K562 (cell line): ENCODE measurements around the gene TTC16. TPM values are rescaled to one million over a fixed set of nuclear protein-coding genes. Genes with fewer than 3 reads are reported as not detected.

Experiments used
- ATAC-seq: fragments of 200-7000 bp; cut with Tn5 transposase; 3 replicates; pipeline ENCODE4 v1.9.1; 2020; ENCODE audit warnings: moderate library complexity
- BruUV-seq: library from RNA; stranded (reverse); fragments of 400-500 nt; replicated peaks from 2 replicates; lab custom pipeline; 2021; lab: Mats Ljungman, UMichigan
- CTCF ChIA-PET: fragments of 300-600 bp; formaldehyde crosslinking; extraction: SDS; loops from one replicate; lab custom pipeline; 2021; ENCODE audit warnings: low intra/inter-chr PET ratio; lab: Yijun Ruan, JAX
- POLR2A ChIA-PET: fragments of 300-600, 350-650 bp; sonication (Branson Sonifier 250); formaldehyde crosslinking; extraction: SDS; loops from one replicate; lab custom pipeline; 2021; ENCODE audit warnings: antibody characterized with exemption, inconsistent platforms; lab: Yijun Ruan, JAX
- DNase-seq, 4 experiments: peaks; one replicate each; pipeline versions ENCODE4 v3.0.0 to v3.0.0-alpha.2; 2011 to 2018; ENCODE audit warnings: low spot score in 3 of 4, mixed read lengths in 3 of 4; ENCODE audit errors: extremely low read depth in 1 of 4
- FAIRE-seq: peaks from 2 replicates; lab custom pipeline; 2011; peaks lifted over from hg19 to GRCh38; lab: Jason Lieb, UNC
- H2AFZ ChIP-seq: 2 replicates; pipeline ENCODE4 v1.6.0; 2011; ENCODE audit warnings: low read depth, low read length, control low read depth, inconsistent platforms
- H3K27ac ChIP-seq: fragments of 200-600 bp; 3 replicates; pipeline ENCODE4 v1.8.0; 2011; ENCODE audit warnings: low read depth, mild to moderate bottlenecking, control low read depth, inconsistent platforms, low read length, moderate library complexity, mixed read lengths; ENCODE audit errors: extremely low read depth
- H3K27me3 ChIP-seq, 2 experiments: fragments of 300-600 bp in 1 of 2; 2 replicates in 1 of 2; 3 replicates in 1 of 2; pipeline versions ENCODE4 v1.6.0 to v1.8.0; 2011; ENCODE audit warnings: inconsistent platforms in 2 of 2, low read length in 2 of 2, mild to moderate bottlenecking in 1 of 2, mixed read lengths in 1 of 2, moderate library complexity in 1 of 2; ENCODE audit not compliant: control insufficient read depth in 2 of 2, insufficient read depth in 2 of 2
- H3K36me3 ChIP-seq: fragments of 300-600 bp; 3 replicates; pipeline ENCODE4 v1.8.0; 2011; ENCODE audit warnings: mild to moderate bottlenecking, low read length, inconsistent platforms; ENCODE audit not compliant: control insufficient read depth, insufficient read depth
- H3K4me1 ChIP-seq, 2 experiments: fragments of 200-600 bp in 1 of 2; replicated peaks in 1 of 2; 2 replicates in 1 of 2; 3 replicates in 1 of 2; pipeline versions ENCODE4 v1.5.1 to v1.8.0; 2011; ENCODE audit warnings: inconsistent platforms in 2 of 2, low read length in 2 of 2, mild to moderate bottlenecking in 1 of 2, mixed read lengths in 1 of 2, moderate library complexity in 1 of 2; ENCODE audit not compliant: control insufficient read depth in 2 of 2, insufficient read depth in 2 of 2
- H3K4me2 ChIP-seq: 2 replicates; pipeline ENCODE4 v1.6.1; 2011; ENCODE audit warnings: low read length, control low read depth, inconsistent platforms, mixed read lengths; ENCODE audit not compliant: insufficient read depth
- H3K4me3 ChIP-seq: fragments of 200-600 bp; sonication (generic), shearing (Covaris generic); 2 replicates; pipeline ENCODE4 v1.5.1; 2016; ENCODE audit warnings: control low read depth, inconsistent platforms
- H3K79me2 ChIP-seq: fragments of 200-600 bp; 3 replicates; pipeline ENCODE4 v1.8.0; 2011; ENCODE audit warnings: low read length, inconsistent platforms; ENCODE audit not compliant: control insufficient read depth, insufficient read depth
- H3K9ac ChIP-seq, 2 experiments: 2 replicates each; pipeline versions ENCODE4 v1.6.0 to v1.6.1; 2011; ENCODE audit warnings: low read depth in 2 of 2, low read length in 2 of 2, control low read depth in 1 of 2, inconsistent platforms in 1 of 2, mild to moderate bottlenecking in 1 of 2, mixed read lengths in 1 of 2; ENCODE audit not compliant: insufficient read depth in 1 of 2
- H3K9me1 ChIP-seq: one replicate; pipeline ENCODE4 v1.6.0; 2011; ENCODE audit warnings: inconsistent platforms, mild to moderate bottlenecking, low read length, moderate library complexity; ENCODE audit not compliant: control insufficient read depth, insufficient read depth
- H3K9me3 ChIP-seq: replicated peaks from 2 replicates; pipeline ENCODE4 v1.5.1; 2011; ENCODE audit warnings: low read depth, low read length, inconsistent platforms; ENCODE audit not compliant: control insufficient read depth, insufficient read depth
- H4K20me1 ChIP-seq: replicated peaks from 2 replicates; pipeline ENCODE4 v1.6.1; 2011; ENCODE audit warnings: low read length, inconsistent platforms, mixed read lengths; ENCODE audit not compliant: control insufficient read depth, insufficient read depth
- SPI1 ChIP-seq: IDR thresholded peaks from 2 replicates; pipeline ENCODE4 v1.6.1; 2011; ENCODE audit warnings: low read depth, low read length, control low read depth, borderline replicate concordance
- SREBF2 ChIP-seq: sonication (generic); formaldehyde crosslinking; IDR thresholded peaks from 2 replicates; pipeline ENCODE4 v1.4.0; 2020; ENCODE audit warnings: mild to moderate bottlenecking, missing genetic modification reagents
- TCF7L2 ChIP-seq: fragments of 150-350 bp; IDR thresholded peaks from 2 replicates; pipeline ENCODE4 v1.6.1; 2016; ENCODE audit warnings: low read depth, mild to moderate bottlenecking, low read length, moderate library complexity
- WGBS: fragments of 100-300 bp; shearing (Covaris generic); methylation state at CpG from one replicate; pipeline ENCODE4 v1.1.6; 2016; ENCODE audit warnings: low coverage, mixed read lengths; ENCODE audit not compliant: insufficient coverage; ENCODE audit errors: missing lambda C conversion rate; 5-methylcytosine and 5-hydroxymethylcytosine counted together
- in situ Hi-C: fragments of 300-500 bp; cut with MboI; formaldehyde crosslinking; loops from 4 replicates; pipeline ENCODE4 v1.15.0; 2018; ENCODE audit warnings: inconsistent platforms, mixed read lengths
- intact Hi-C: fragments of 100-400 bp; cut with micrococcal nuclease; formaldehyde crosslinking; loops from 2 replicates; pipeline ENCODE4 v1.14.2; 2022
- polyA plus RNA-seq, 8 experiments: library from polyadenylated mRNA; depleted of rRNA in 4 of 8; stranded (reverse) in 5 of 8; unstranded in 3 of 8; fragments of >200 nt; fragmentation: Nextera tagmentation in 2 of 8; fragmentation: Illumina TruSeq in 1 of 8; extraction: Ambion mirVana in 2 of 8; extraction: Trizol in 1 of 8; gene quantifications; 2 replicates each; pipeline versions ENCODE4 v1.2.1 to v1.2.3, GENCODE V29; 2011 to 2014; ENCODE audit warnings: inconsistent platforms in 1 of 8, missing spikeins in 1 of 8
- total RNA-seq, 7 experiments: library from RNA; depleted of rRNA in 6 of 7; stranded (reverse); fragments of >200 nt in 6 of 7; fragmentation: Illumina TruSeq in 2 of 7; extraction: Trizol in 2 of 7; gene quantifications; 2 replicates each; pipeline versions ENCODE4 v1.2.1 to v1.2.3, GENCODE V29; 2011 to 2021; ENCODE audit warnings: low replicate concordance in 1 of 7
- TF ChIP-seq, protein P1 (sequence below), 2 experiments: fragments of 450-650 bp in 1 of 2; sonication (generic) in 1 of 2; formaldehyde crosslinking in 1 of 2; IDR thresholded peaks; 2 replicates each; pipeline versions ENCODE4 v1.7.1 to v1.9.0; 2016 to 2022; ENCODE audit warnings: inconsistent platforms in 1 of 2, mild to moderate bottlenecking in 1 of 2, missing genetic modification reagents in 1 of 2

Gene TTC16
- total and polyA plus RNA-seq, 9 of the 15 experiments (the other 6 are each of a cell fraction or from before 2014, with no cell fraction given): 0.11 TPM; not detected in 8

DNA sequence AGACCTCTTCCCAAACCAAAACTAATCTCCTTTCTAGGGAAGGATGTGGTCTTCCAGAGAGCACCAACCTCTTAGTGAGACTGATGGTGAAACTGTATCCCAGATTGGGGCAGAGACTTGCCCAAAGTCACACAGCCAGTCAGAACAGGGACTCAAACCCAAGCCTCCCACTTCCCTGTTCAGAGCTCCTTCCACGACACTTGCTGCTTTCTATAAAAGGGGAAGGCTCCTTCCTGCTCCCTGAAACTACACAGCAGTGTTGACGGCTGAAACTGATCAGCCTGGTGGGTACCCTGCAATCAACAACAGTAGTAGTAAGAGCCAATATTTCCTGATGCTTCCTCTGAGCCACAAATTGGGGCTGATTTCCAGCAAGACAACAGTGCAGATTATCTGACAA is 17.7 kb downstream of the TTC16 start:
- peak overlapping the region; percentile 79; the same call in 1 of the 2 replicates for H3K4me2 ChIP-seq

DNA sequence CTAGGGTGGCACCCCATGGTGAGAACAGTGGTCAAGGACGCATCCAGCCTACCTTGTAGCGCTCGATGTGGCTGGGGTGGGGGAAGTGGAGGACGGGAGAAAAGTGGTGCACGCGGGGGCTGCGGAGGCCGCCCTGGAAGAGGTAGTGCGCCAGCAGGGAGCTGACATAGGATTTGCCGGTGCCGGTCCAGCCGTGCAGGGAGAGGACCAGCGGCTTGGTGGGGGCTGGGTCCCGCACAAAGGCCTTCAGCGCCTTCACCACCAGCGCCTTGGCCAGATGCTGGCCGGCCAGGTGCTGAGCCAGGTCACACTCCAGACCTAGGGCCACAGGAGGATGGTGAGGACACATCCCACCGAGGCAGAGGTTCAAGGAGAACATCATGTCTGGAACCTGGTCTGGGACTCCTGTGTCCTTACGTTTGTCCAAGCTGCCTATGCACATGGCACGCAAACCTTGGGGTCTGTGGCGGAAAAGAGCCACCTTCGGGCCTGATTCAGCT is 18.4 kb downstream of the TTC16 start:
- peaks cover 7 to 42% of the 10 kb centered on the region in 2 experiments; a peak in 4 of 5 replicates for H3K4me1 ChIP-seq
- peak overlapping the region; percentile 75 to 92 for H3K9ac ChIP-seq
- no peaks in the 10 kb centered on the region for H3K9me3 ChIP-seq
- peak overlapping the region; percentile 79 for H3K4me2 ChIP-seq
- H3K27me3 ChIP-seq: no peaks in the 10 kb centered on the region
- FAIRE-seq: no peak
- no peak; the same call in 2 of the 3 replicates for ATAC-seq
- BruUV-seq: TSS peak; percentile 53
- ChIA-PET CTCF (interaction anchor here (0.6 to 3.4 kb wide), 10 partner anchors 51 to 230 kb away, joined by 3 to 49 read pairs (median 13); partner anchors contain the start of gene CDK9), POLR2A (interaction anchor here (0.6 to 1.4 kb wide), 12 partner anchors 9 to 626 kb away, joined by 3 to 6 read pairs (median 3); partner anchors contain the start of genes PTRH1 and TTC16)
- DNase-seq: peak in 2 of 4 experiments; percentile 27 to 34
- H3K27ac ChIP-seq: no peak overlapping the region; the same call in 2 of the 3 replicates
- intact Hi-C loops (loop anchor here (1.0 to 10.0 kb wide), 5 partner anchors 75 to 301 kb away; no protein-coding TSS in a partner anchor), in situ Hi-C loops (loop anchor here (10.0 kb wide), 1 partner anchor 139 kb away; no protein-coding TSS in a partner anchor)
- H3K36me3 ChIP-seq: no peaks in the 10 kb centered on the region
- peaks cover 4% of the 10 kb centered on the region; the same call in 2 of the 3 replicates for H3K79me2 ChIP-seq
- H3K9me1 ChIP-seq: no peaks in the 10 kb centered on the region
- peak overlapping the region; percentile 74 for H3K4me3 ChIP-seq
- H4K20me1 ChIP-seq: no peaks in the 10 kb centered on the region; the same call in 1 of the 2 replicates
- WGBS: 29% methylated on average over 18 of the region's 22 CpGs
- H2AFZ ChIP-seq: peak overlapping the region; percentile 98
- TF ChIP-seq, protein P1, sequence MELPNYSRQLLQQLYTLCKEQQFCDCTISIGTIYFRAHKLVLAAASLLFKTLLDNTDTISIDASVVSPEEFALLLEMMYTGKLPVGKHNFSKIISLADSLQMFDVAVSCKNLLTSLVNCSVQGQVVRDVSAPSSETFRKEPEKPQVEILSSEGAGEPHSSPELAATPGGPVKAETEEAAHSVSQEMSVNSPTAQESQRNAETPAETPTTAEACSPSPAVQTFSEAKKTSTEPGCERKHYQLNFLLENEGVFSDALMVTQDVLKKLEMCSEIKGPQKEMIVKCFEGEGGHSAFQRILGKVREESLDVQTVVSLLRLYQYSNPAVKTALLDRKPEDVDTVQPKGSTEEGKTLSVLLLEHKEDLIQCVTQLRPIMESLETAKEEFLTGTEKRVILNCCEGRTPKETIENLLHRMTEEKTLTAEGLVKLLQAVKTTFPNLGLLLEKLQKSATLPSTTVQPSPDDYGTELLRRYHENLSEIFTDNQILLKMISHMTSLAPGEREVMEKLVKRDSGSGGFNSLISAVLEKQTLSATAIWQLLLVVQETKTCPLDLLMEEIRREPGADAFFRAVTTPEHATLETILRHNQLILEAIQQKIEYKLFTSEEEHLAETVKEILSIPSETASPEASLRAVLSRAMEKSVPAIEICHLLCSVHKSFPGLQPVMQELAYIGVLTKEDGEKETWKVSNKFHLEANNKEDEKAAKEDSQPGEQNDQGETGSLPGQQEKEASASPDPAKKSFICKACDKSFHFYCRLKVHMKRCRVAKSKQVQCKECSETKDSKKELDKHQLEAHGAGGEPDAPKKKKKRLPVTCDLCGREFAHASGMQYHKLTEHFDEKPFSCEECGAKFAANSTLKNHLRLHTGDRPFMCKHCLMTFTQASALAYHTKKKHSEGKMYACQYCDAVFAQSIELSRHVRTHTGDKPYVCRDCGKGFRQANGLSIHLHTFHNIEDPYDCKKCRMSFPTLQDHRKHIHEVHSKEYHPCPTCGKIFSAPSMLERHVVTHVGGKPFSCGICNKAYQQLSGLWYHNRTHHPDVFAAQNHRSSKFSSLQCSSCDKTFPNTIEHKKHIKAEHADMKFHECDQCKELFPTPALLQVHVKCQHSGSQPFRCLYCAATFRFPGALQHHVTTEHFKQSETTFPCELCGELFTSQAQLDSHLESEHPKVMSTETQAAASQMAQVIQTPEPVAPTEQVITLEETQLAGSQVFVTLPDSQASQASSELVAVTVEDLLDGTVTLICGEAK (IDR thresholded peaks at IDR 0.05): no peak
- TF ChIP-seq, protein P1 (CRISPR knock-in tag; IDR thresholded peaks at IDR 0.05): no peak

More for the DNA sequence above, 17.7 kb downstream of the TTC16 start:
- no TSS peak for BruUV-seq
- FAIRE-seq: no peak
- no peak overlapping the region for H2AFZ ChIP-seq
- H4K20me1 ChIP-seq: no peaks in the 10 kb centered on the region; the same call in 1 of the 2 replicates
- TF ChIP-seq TCF7L2 (no peak), SREBF2 (no peak), SPI1 (0 out of 2 replicates have a peak, but pooled peaks have one; percentile 13)
- intact Hi-C loops: loop anchor here (1.0 to 10.0 kb wide), 5 partner anchors 75 to 301 kb away; no protein-coding TSS in a partner anchor
- no peak for DNase-seq
- POLR2A ChIA-PET: interaction anchor here (0.5 to 1.0 kb wide), 2 partner anchors 9 to 135 kb away, joined by 3 read pairs; no protein-coding TSS in a partner anchor
- peaks cover 4% of the 10 kb centered on the region; the same call in 2 of the 3 replicates for H3K79me2 ChIP-seq
- in situ Hi-C loops: loop anchor here (10.0 kb wide), 1 partner anchor 139 kb away; no protein-coding TSS in a partner anchor
- H3K9ac ChIP-seq: peak overlapping the region in 1 of 2 experiments; percentile 92; a peak in 1 of 4 replicates
- no peak overlapping the region for H3K27ac ChIP-seq
- no peak for ATAC-seq
- no peak overlapping the region for H3K4me3 ChIP-seq
- no peaks in the 10 kb centered on the region for H3K9me3 ChIP-seq
- CTCF ChIA-PET: interaction anchor here (0.8 to 3.0 kb wide), 5 partner anchors 51 to 188 kb away, joined by 3 to 49 read pairs (median 10); partner anchors contain the start of gene CDK9
- H3K4me1 ChIP-seq: peaks cover 7 to 40% of the 10 kb centered on the region in 2 experiments; a peak in 4 of 5 replicates
- WGBS: 57% methylated on average over 2 of the region's 2 CpGs
- no peaks in the 10 kb centered on the region for H3K27me3 ChIP-seq
- H3K9me1 ChIP-seq: no peaks in the 10 kb centered on the region
- H3K36me3 ChIP-seq: no peaks in the 10 kb centered on the region
